Activated CD4-positive, CD25-positive, alpha-beta regulatory T cell treated with anti-CD3 and anti-CD28 coated beads, Interleukin-2, amount 50 U/mL, for 72 hours (primary cell): ENCODE data around the gene FAM13A.
"Not testable (repeated sequence)": the region's sequence is repeated elsewhere in the genome, so short reads cannot be mapped to it uniquely, and the experiment has no call there.

Experiments used
- DNase-seq: peaks from one replicate; pipeline ENCODE4 v3.0.0; 2021

FAM13A gene

GRCh38 chr4:88955580-88956380 is 101.2 kb downstream of the FAM13A start:
- DNase-seq = no peak

- no peak for DNase-seq
These were observed 103.6 kb downstream of the FAM13A start for GRCh38 chr4:88953400-88953799.

DNA sequence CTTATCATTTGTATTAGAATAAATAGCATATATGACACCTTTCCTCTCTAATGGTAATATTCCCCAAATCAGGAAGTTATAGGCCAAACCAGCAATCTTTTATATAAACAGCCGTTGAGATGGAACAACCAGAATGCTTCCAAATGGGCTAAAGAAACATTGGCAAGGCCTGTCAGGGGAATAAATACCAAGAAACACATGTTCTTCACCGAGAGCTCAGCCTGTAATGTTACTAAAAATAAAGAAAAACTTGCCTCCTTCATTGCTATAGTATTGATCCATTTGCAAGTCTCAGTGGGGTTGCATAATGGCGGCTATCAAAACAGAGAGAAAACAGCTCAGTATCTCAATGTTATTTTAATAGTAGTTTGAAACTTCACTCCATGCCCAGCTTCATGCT is 104.9 kb downstream of the FAM13A start:
- DNase-seq = no peak

GRCh38 chr4:88949605-88950004 is 107.4 kb downstream of the FAM13A start:
- no peak for DNase-seq

DNA sequence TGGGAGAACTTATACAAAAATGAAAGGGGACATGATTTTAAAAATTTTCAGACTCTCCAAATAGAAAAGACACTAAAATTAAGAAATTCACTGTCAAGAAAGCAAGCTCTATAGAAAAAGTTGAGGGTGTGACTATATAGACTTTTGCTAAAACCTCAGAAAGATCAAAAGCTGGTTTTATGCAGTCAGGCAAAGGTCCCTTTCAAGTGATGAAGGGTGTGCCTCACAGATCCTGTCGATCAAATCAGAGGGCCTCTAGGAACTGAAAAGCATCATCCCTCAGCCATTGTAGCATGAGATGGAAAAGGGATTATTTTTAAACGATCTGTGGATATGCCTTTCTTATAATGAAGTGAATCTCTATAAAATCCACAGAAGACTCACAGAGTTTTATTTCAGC is 116.5 kb downstream of the FAM13A start:
- no peak for DNase-seq

DNA sequence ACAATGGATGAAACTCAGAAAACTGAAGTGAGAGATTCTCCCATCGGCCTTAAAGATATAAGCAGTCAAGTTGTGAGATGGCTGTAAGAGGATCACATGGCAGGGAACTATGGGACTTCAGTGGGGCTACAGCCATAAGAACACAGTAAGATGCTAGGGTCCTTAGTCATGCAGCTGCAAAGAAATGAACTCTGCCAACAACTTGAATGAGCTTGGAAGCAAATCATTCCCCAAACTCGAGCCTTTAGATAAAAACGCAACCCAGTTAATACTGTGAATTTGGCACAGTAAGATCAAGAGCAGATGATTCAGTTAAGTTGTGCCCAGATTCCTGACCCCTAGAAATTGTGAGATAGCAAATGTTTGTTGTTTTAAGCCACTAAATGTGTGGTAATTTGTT is 117.3 kb downstream of the FAM13A start:
- no peak for DNase-seq

DNA sequence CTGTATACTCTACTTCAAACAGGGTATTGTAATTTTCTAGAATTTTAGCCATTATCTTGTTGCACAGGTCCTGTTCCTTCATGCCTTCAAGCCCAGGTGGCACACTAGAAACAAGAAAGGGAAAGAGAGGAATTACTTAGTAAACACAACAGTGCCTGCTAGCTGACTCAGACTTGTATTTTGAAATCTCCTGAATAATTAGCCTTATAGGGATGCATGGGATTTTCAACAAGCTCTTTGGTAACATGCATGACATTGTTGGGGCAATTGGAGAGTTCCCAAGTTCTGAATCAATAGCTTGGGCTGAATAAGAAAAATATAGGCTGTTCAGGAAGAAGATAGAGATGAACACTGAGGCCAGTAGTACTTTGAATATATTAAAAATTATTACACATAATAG is 118.8 kb downstream of the FAM13A start:
- DNase-seq = no peak

- DNase-seq = no peak
These were observed 119.9 kb downstream of the FAM13A start for GRCh38 chr4:88937081-88937480.

- no peak for DNase-seq
These were observed 123.4 kb downstream of the FAM13A start for GRCh38 chr4:88933414-88934160.

DNA sequence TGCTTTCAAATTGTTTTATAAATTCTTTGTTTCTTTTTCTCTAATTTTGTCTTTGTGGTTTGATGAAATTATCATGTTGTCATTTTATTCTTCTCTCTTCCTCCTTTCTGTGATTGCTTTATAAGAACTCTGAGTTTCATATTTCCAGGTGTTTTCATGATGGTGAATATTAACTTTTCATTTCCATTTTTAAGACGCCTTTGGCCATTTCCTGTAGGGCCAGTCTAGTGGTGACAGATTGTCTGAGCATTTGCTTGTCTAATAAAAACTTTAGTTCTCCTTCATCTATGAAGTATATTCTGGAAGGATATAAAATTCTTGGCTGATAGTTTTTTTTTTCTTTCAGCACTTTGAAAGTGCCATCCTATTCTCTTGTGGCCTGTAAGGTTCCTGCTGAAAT is 128.1 kb downstream of the FAM13A start:
- DNase-seq = no peak

GRCh38 chr4:88927420-88927819 is 129.6 kb downstream of the FAM13A start:
- no peak for DNase-seq

GRCh38 chr4:88919056-88919455 is 137.9 kb downstream of the FAM13A start:
- no peak for DNase-seq

- DNase-seq = not testable (repeated sequence)
These were observed 143.8 kb downstream of the FAM13A start for GRCh38 chr4:88913181-88913580.

DNA sequence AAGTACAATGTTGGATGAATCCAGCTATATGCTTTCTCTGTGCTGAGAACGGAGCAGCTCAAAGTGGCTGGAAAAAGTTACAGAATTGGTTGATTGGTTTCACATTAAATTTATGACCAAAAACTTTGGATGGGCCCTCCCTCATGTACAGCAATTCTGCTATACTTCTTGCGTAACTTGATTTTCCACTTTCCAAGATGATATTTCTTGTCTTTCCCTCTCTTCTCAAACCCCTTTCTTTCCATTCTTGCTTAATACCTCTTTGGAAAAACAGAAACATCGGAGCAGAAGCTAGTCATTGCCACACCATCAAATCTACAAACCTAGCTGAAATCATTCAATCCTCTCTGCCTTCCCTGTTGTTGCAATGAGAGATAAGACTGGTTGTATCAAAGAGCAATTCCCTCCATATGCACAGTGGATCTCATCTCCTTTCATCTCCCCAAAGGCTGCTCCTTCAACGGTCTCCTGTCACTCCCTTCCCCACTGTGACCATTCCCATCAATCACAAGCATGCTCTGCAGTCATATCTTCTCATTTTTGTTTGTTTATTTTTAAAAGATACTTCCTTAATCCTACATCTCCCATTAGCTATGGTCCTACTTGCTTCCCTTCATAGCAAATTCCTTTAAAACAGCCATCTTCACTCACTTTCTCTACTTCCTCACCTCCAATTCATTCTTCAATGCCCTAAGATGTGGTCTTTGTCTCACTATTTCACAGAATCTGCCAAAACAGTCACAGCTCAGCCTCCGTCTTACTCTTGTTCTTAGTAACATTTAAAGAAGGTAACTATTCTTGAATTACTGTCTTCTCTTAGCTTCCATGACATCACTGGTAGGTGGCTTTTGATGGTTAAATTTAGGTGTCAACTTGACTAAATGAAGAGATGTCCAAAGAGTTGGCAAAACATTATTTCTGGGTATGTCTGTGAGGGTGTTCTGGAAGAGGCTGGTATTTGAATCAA is 145.5 kb downstream of the FAM13A start:
- no peak for DNase-seq

- DNase-seq = no peak
These were observed 146.9 kb downstream of the FAM13A start for GRCh38 chr4:88910101-88910500.

- no peak for DNase-seq
These were observed 148.5 kb downstream of the FAM13A start for GRCh38 chr4:88908521-88908920.

DNA sequence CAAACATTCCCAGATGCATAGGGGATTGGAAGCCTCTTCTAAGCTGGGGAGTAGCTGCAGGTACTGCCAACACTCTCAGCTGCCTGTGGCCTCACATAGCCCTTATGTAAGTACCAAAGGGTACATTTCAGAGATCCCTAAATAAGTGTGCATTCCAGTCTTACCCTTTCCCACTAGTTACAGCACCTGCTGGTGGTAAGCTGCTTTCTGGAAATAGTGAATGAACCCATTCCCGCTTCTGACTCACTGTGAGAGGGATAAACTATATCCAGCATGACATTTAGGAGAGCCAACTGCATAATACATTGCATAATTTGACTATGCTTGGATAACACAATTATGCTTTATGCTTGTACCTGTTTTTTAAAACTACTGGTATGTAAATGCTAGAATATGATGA is 149.0 kb downstream of the FAM13A start:
- no peak for DNase-seq

DNA sequence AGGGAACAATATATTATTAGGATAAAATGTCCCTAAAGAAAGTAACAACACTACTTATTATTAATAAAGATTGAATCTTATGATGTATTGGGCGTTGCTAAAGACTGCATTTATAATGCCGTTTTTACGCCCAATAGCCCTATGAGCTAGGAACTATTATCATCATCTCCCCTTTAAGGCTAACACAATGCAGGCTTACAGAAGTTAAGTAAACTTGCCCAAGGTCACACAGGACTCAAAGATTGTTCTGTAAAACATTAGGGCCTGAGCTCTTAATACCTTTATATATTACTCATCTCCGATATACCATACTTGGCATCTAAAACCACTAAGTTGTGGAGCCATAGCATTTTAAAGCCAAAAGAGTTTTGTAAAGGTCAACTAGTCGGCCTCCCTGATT is 149.5 kb downstream of the FAM13A start:
- no peak for DNase-seq

- not testable (repeated sequence) for DNase-seq
These were observed 152.7 kb downstream of the FAM13A start for GRCh38 chr4:88904240-88904639.

DNA sequence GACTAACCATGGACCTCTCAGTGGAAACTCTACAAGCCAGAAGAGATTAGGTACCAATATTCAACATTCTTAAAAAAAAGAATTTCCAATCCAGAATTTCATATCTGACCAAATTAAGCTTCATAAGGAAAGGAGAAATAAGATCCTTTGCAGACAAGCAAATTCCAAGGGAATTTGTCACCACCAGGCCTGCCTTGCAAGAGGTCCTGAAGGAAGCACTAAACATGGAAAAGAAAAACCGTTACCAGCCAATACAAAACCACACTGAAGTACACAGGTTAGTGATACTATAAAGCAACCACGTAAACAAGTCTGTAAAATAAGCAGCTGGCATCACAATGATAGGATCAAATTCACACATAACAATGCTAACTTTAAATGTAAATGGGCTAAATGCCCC is 156.6 kb downstream of the FAM13A start:
- no peak for DNase-seq

DNA sequence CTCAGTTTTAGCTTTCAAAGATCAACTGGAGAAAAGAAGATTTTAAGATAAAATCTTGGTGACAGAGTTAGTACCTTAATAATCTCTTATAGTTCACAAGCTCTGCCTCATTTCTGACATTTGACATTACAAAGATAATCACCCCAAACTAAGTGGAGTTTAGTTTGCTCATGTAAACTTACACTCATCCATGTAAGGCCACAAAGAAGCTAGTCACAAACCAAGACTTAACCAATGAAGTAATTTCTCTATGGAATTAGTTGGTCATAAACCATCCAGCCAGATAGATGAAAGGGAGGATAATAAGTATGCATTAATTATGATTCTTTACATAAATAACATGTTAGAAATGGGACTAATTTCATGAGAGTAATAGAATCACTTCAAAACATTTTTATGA is 159.2 kb downstream of the FAM13A start:
- no peak for DNase-seq

GRCh38 chr4:88897180-88897579 is 159.8 kb downstream of the FAM13A start:
- DNase-seq = no peak

DNA sequence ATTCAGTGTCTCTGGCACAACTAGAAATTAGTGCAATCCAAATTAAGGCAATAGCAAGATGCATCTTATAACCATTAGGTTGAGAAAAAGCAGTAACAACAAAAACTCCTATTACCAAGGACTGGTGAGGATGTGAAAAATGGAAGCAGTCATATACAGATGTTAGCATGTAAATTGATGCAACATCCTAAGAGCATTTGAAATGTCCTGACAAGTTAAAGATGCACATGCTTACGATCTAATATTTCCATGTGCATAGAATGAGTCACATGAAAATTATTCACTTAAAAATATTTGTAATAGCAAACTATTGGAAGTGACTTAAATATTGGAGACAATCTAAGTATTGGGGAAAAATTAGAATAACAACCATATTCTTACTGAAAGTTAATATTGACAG is 163.0 kb downstream of the FAM13A start:
- no peak for DNase-seq
